Measurements from ENCODE around the gene ANKFN1. TPM values are rescaled to one million over a fixed set of nuclear protein-coding genes. Genes with fewer than 3 reads are reported as not detected.

ANKFN1 gene
- total RNA-seq, 2 donors from 2014 or later: 0.52 to 0.58 TPM

DNA sequence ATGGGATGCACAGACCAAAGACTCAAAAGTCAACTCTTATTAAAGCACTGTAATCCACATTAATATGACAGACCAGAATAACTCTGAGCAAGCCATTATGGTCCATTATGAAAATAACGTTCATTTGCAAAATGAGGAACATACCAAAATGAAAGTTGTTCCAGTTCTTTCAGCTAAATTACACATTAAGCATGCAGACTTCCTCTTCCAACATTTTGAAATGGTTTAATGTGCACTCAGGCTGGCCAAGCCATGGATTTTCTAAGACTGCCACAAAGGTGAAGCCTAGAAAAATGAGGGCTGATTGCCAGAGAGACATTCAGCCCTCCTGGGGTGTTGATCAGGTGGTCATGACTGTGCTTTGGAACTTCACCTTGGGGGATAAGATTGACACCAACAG is 383.5 kb downstream of the ANKFN1 start:
- no peak overlapping the region for H3K4me3 ChIP-seq
- no peak for DNase-seq
- H3K4me1 ChIP-seq: no peaks in the 10 kb centered on the region
- TF ChIP-seq, protein P1, sequence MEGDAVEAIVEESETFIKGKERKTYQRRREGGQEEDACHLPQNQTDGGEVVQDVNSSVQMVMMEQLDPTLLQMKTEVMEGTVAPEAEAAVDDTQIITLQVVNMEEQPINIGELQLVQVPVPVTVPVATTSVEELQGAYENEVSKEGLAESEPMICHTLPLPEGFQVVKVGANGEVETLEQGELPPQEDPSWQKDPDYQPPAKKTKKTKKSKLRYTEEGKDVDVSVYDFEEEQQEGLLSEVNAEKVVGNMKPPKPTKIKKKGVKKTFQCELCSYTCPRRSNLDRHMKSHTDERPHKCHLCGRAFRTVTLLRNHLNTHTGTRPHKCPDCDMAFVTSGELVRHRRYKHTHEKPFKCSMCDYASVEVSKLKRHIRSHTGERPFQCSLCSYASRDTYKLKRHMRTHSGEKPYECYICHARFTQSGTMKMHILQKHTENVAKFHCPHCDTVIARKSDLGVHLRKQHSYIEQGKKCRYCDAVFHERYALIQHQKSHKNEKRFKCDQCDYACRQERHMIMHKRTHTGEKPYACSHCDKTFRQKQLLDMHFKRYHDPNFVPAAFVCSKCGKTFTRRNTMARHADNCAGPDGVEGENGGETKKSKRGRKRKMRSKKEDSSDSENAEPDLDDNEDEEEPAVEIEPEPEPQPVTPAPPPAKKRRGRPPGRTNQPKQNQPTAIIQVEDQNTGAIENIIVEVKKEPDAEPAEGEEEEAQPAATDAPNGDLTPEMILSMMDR (IDR thresholded peaks at IDR 0.05): no peak
- no peaks in the 10 kb centered on the region for H3K27me3 ChIP-seq
- H3K36me3 ChIP-seq: no peaks in the 10 kb centered on the region
- intact Hi-C loops (cut with DNase I): no loop called here
- H3K9ac ChIP-seq (ENCODE audit: low read depth in 2 of 2, low read length in 2 of 2): no peak overlapping the region
- H3K27ac ChIP-seq: no peak overlapping the region
- no peaks in the 10 kb centered on the region for H3K9me3 ChIP-seq

DNA sequence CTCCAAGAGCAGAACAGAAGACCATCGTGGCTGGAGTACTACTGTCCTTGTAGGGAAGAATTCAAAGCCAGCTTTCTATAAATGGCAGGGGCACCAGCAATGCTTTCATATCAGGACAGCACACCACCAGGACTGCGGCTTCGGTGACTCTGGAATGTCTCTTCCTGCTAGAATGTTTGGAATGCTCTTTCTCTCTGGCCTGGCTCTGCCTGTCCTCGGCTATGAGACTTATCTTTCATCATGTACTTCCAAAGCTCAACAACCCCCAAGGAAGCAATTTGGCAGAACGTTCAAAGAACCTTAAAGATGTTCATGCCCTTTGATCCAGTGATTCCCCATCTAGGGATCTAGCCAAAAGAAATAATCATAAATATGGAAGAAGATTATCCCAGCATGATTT is 387.6 kb downstream of the ANKFN1 start:
- no peaks in the 10 kb centered on the region for H3K9me3 ChIP-seq
- no peak overlapping the region for H3K9ac ChIP-seq (ENCODE audit: low read depth in 2 of 2, low read length in 2 of 2)
- H3K4me1 ChIP-seq: no peaks in the 10 kb centered on the region
- no peaks in the 10 kb centered on the region for H3K27me3 ChIP-seq
- no peak for DNase-seq
- H3K4me3 ChIP-seq: no peak overlapping the region
- intact Hi-C loops (cut with DNase I): no loop called here
- TF ChIP-seq, protein P1 (IDR thresholded peaks at IDR 0.05): no peak
- H3K36me3 ChIP-seq: no peaks in the 10 kb centered on the region
- H3K27ac ChIP-seq: no peak overlapping the region

DNA sequence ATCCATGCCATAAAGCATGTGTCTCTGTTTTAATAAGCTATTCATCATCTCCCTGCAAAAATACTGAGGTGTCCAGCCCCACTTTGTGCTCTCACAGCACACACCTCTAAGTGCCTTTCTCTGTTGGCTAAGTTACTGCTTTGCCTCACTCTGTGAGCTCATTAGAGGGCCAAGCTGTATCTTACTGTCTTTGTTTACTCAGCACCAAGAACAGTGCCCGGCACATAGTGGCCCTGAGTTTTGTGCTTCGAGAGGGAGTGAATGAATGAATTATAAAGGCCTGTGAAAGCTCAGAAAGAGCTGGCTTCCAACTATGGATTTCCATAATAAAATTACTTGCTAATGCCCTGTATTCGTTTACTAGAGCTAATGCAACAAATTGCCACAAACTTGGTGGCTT is 390.0 kb downstream of the ANKFN1 start:
- no peak overlapping the region for H3K27ac ChIP-seq
- no peak overlapping the region for H3K9ac ChIP-seq (ENCODE audit: low read depth in 2 of 2, low read length in 2 of 2)
- intact Hi-C loops (cut with DNase I): no loop called here
- no peak overlapping the region for H3K4me3 ChIP-seq
- no peaks in the 10 kb centered on the region for H3K4me1 ChIP-seq
- DNase-seq: no peak
- TF ChIP-seq, protein P1 (IDR thresholded peaks at IDR 0.05): no peak
- H3K36me3 ChIP-seq: no peaks in the 10 kb centered on the region
- H3K9me3 ChIP-seq: no peaks in the 10 kb centered on the region
- H3K27me3 ChIP-seq: no peaks in the 10 kb centered on the region

DNA sequence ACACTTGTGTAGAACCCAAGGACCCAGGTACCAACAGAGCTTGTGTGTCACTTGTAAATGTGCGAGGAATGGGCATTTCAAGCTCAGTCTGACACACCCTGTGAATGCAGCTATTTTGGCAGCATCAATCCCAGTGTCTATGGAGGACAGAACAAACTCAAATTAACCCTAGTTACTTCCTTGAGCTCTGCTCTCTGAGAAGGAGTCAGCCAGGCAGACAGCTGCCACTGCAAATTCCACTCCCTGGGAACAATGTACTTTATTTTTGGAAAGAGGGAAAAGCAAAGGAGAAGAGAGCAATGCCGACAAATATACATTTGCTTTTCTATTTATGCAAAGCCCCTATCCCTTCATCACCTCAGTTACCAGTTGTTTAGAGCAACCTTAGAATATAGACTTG is 391.8 kb downstream of the ANKFN1 start:
- TF ChIP-seq, protein P1 (IDR thresholded peaks at IDR 0.05): no peak
- intact Hi-C loops (cut with DNase I): no loop called here

DNA sequence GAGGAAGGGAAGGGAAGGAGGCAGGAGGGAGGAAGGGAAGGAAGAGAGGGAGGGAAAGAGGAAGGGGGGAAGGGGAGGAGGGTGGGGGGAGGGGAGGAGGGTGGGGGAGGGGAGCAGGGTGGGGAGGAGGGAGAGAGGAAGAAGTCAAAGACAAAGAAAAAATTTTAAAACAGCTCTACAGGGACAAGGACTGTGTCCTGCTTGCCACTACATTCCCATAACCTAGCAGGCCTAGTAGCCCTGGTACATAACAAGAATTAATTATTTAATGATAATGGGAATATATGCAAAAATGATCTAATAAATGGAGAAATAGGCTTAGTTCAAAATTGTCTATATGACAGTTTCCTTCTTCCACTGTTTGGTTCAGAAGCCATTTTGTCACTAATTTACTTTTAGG is 392.7 kb downstream of the ANKFN1 start:
- no peak for DNase-seq
- H3K27me3 ChIP-seq: no peaks in the 10 kb centered on the region
- H3K27ac ChIP-seq: no peak overlapping the region
- no peaks in the 10 kb centered on the region for H3K9me3 ChIP-seq
- H3K9ac ChIP-seq (ENCODE audit: low read depth in 2 of 2, low read length in 2 of 2): no peak overlapping the region
- no peaks in the 10 kb centered on the region for H3K4me1 ChIP-seq
- H3K4me3 ChIP-seq: no peak overlapping the region
- TF ChIP-seq, protein P1 (IDR thresholded peaks at IDR 0.05): no peak
- intact Hi-C loops (cut with DNase I): no loop called here
- no peaks in the 10 kb centered on the region for H3K36me3 ChIP-seq

More for the DNA sequence above, 391.8 kb downstream of the ANKFN1 start:
- Histone ChIP-seq H3K4me3 (no peak overlapping the region), H3K4me1 (no peaks in the 10 kb centered on the region), H3K27ac (no peak overlapping the region), H3K27me3 (no peaks in the 10 kb centered on the region), H3K9me3 (no peaks in the 10 kb centered on the region), H3K36me3 (no peaks in the 10 kb centered on the region), H3K9ac (ENCODE audit: low read depth in 2 of 2, low read length in 2 of 2) (no peak overlapping the region)
- no peak for DNase-seq

DNA sequence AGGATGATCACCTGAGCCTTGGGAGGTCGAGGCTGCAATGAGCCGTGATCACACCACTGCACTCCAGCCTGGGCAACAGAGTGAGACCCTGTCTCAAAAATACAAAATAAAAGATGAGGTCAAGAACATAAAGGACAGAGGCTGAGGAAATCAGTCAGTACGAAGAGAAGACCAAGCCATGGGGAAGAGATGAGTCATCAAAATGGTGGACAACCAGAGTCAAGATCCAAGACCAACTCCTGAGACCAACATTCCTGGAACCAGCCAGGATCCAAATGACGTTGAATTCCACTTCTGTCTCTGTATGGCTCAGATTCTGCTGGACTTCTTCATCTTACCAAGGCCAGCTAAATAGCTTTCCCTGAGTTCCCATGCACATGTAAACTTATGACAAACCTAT is 395.4 kb downstream of the ANKFN1 start:
- H3K9ac ChIP-seq (ENCODE audit: low read depth in 2 of 2, low read length in 2 of 2): no peak overlapping the region
- intact Hi-C loops (cut with DNase I): no loop called here
- TF ChIP-seq, protein P1 (IDR thresholded peaks at IDR 0.05): no peak
- H3K27me3 ChIP-seq: no peaks in the 10 kb centered on the region
- DNase-seq: no peak
- H3K4me1 ChIP-seq: no peaks in the 10 kb centered on the region
- H3K4me3 ChIP-seq: no peak overlapping the region
- H3K36me3 ChIP-seq: no peaks in the 10 kb centered on the region
- H3K9me3 ChIP-seq: no peaks in the 10 kb centered on the region
- H3K27ac ChIP-seq: no peak overlapping the region
